ENCODE measurements around the gene WWOX. TPM values are rescaled to one million over a fixed set of nuclear protein-coding genes. Genes with fewer than 3 reads are reported as not detected.
A peak's percentile ranks its signal among the peaks of the same experiment; 100 is the strongest.
"Not testable (repeated sequence)": the region's sequence is repeated elsewhere in the genome, so short reads cannot be mapped to it uniquely, and the experiment has no call there.

The WWOX gene
- total and polyA plus RNA-seq, 2 donors: 15.4 to 23.9 TPM

DNA sequence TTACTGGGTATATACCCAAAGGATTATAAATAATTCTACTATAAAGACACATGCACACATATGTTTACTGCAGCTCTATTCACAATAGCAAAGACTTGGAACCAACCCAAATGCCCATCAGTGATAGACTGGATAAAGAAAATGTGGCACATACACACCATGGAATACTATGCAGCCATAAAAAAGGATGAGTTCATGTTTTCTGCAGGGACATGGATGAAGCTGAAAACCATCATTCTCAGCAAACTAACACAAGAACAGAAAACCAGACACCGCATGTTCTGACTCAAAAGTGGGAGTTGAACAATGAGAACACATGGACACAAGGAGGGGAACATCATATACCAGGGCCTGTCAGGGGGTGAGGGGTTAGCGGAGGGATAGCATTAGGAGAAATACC, 1146.2 kb downstream of the WWOX start:
- H3K4me3 ChIP-seq (ENCODE audit: low read length in 2 of 2); H3K9me3 ChIP-seq (ENCODE audit: control insufficient read depth in 2 of 2, insufficient read depth in 1 of 2, low read length in 1 of 2): not testable (repeated sequence)

DNA sequence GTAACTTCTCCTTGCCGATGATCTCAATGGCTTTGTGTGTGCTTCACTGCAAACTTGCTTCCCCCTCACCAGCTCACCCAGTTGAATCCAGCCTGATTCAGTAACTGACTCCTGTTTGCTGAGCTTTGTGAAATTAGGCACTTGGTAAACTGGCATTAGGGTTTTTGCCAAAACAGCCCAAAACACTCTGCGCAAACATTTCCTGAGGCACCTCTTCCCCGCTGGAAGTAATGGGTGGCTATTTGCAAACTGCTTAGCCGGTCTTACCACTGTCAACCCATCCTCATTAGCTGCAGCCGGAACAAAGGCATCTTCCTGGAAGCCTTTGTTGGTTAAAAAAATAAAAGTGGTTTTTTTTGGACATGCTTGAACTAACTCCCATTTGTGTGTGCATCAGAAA, 1147.9 kb downstream of the WWOX start:
- H3K36me3 ChIP-seq (ENCODE audit: control insufficient read depth in 2 of 2, insufficient read depth in 2 of 2, low read length in 1 of 2): no peaks in the 10 kb centered on the region
- 93% methylated on average over 5 of the region's 5 CpGs for WGBS
- no peaks in the 10 kb centered on the region for H3K27me3 ChIP-seq (ENCODE audit: control insufficient read depth in 2 of 2, insufficient read depth in 1 of 2, low read length in 1 of 2)

More for the DNA sequence above, 1146.2 kb downstream of the WWOX start:
- H3K27ac ChIP-seq (ENCODE audit: low read depth in 1 of 2, low read length in 1 of 2); H3K4me1 ChIP-seq (ENCODE audit: control insufficient read depth in 2 of 2, insufficient read depth in 2 of 2, low read length in 2 of 2); H3K27me3 ChIP-seq (ENCODE audit: control insufficient read depth in 2 of 2, insufficient read depth in 1 of 2, low read length in 1 of 2); DNase-seq (ENCODE audit: low read depth in 6 of 9, low spot score in 9 of 9); H3K36me3 ChIP-seq (ENCODE audit: control insufficient read depth in 2 of 2, insufficient read depth in 2 of 2, low read length in 1 of 2): not testable (repeated sequence)
- 98% methylated on average over 2 of the region's 2 CpGs for WGBS

DNA sequence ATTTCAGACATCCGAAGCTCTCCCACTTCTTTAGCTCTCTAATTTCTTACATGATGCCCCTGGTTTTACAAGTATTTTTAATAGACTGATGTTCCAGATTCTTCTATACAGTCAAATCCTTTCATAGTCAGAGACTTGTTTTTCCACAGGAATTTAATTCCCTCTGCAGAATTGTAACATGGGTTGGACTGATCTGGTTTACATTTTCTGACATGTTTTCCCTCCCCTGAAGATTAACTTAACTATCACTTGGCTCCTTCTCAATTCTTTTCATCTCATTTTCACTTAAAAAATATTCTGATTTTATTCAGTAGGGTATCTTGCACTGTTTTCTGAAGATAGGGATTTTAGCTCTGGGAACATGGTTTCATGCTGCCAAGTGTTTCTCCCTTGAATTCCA, 1148.9 kb downstream of the WWOX start:
- WGBS: 100% methylated on average over 1 of the region's 1 CpG

More for the DNA sequence above, 1147.9 kb downstream of the WWOX start:
- DNase-seq (ENCODE audit: low read depth in 6 of 9, low spot score in 9 of 9): no peak
- H3K9me3 ChIP-seq (ENCODE audit: control insufficient read depth in 2 of 2, insufficient read depth in 1 of 2, low read length in 1 of 2): no peaks in the 10 kb centered on the region
- no peaks in the 10 kb centered on the region for H3K4me1 ChIP-seq (ENCODE audit: control insufficient read depth in 2 of 2, insufficient read depth in 2 of 2, low read length in 2 of 2)
- no peak overlapping the region for H3K27ac ChIP-seq (ENCODE audit: low read depth in 1 of 2, low read length in 1 of 2)
- H3K4me3 ChIP-seq (ENCODE audit: low read length in 2 of 2): no peak overlapping the region

DNA sequence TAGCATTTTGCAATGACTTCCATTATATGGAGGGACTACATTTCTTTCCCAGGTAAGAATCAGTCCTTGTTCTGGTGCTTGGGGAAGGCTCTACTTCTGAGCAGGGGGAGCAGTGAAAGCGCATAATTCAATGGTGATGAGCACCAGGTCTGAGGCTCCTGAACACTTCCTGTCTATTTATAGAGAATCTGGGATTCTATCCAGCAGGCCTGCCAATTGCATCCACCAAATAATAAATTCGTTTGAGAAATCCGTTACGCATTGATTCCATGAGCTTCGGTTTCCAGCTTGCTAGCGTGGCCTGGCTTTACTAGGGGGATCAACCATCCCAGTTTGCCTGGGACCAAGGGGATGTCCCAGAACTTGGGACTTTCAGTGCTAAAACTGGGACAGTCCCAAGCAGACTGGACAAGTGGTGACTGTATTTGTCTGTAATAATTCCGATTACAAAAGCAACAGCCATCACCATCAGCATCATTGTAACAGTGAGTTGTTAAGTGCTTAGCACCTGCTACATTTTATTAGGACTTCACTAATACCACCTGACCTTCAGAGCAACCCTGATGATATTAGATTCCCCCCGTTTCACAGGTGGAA, 1151.1 kb downstream of the WWOX start:
- 95% methylated on average over 8 of the region's 8 CpGs for WGBS
- H3K36me3 ChIP-seq (ENCODE audit: control insufficient read depth in 2 of 2, insufficient read depth in 2 of 2, low read length in 1 of 2): no peaks in the 10 kb centered on the region
- H3K4me1 ChIP-seq (ENCODE audit: control insufficient read depth in 2 of 2, insufficient read depth in 2 of 2, low read length in 2 of 2): peaks cover 6 to 7% of the 10 kb centered on the region in 2 donors
- DNase-seq (ENCODE audit: low read depth in 6 of 9, low spot score in 9 of 9): no peak
- no peaks in the 10 kb centered on the region for H3K9me3 ChIP-seq (ENCODE audit: control insufficient read depth in 2 of 2, insufficient read depth in 1 of 2, low read length in 1 of 2)
- H3K27ac ChIP-seq (ENCODE audit: low read depth in 1 of 2, low read length in 1 of 2): no peak overlapping the region
- H3K27me3 ChIP-seq (ENCODE audit: control insufficient read depth in 2 of 2, insufficient read depth in 1 of 2, low read length in 1 of 2): peaks cover 0 to 3% of the 10 kb centered on the region in 2 donors
- no peak overlapping the region for H3K4me3 ChIP-seq (ENCODE audit: low read length in 2 of 2)

More for the DNA sequence above, 1148.9 kb downstream of the WWOX start:
- no peaks in the 10 kb centered on the region for H3K36me3 ChIP-seq (ENCODE audit: control insufficient read depth in 2 of 2, insufficient read depth in 2 of 2, low read length in 1 of 2)
- no peaks in the 10 kb centered on the region for H3K27me3 ChIP-seq (ENCODE audit: control insufficient read depth in 2 of 2, insufficient read depth in 1 of 2, low read length in 1 of 2)
- no peak overlapping the region for H3K4me3 ChIP-seq (ENCODE audit: low read length in 2 of 2)
- H3K4me1 ChIP-seq (ENCODE audit: control insufficient read depth in 2 of 2, insufficient read depth in 2 of 2, low read length in 2 of 2): peaks cover 3 to 4% of the 10 kb centered on the region in 2 donors
- H3K27ac ChIP-seq (ENCODE audit: low read depth in 1 of 2, low read length in 1 of 2): no peak overlapping the region
- DNase-seq (ENCODE audit: low read depth in 6 of 9, low spot score in 9 of 9): no peak
- H3K9me3 ChIP-seq (ENCODE audit: control insufficient read depth in 2 of 2, insufficient read depth in 1 of 2, low read length in 1 of 2): no peaks in the 10 kb centered on the region

DNA sequence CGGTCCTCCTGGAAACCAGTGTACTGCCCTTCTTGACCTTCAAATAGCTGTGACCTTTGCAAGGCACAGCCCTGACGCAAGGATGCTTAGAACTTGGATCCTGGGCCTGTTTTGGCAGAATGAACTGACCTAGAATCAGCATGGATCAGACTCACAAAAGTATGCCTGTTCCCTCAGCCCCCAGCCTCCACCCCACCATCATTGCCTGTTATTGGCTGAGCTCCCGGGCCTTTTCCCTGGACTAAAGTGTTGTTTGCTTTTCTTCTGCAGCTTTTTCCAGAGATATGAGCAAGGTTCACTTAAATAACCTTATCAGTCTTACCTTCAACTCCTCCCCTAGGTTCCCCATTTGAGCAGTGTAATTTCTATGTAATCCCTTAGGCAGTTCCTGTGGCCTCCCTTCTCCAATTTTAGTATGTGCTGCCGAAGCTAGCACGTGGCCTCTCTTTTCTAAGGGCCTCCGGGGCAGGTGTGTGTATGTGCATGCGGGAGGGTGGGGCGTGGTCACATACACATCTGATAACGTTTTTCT, 1153.7 kb downstream of the WWOX start:
- no peak overlapping the region for H3K27ac ChIP-seq (ENCODE audit: low read depth in 1 of 2, low read length in 1 of 2)
- no peaks in the 10 kb centered on the region for H3K36me3 ChIP-seq (ENCODE audit: control insufficient read depth in 2 of 2, insufficient read depth in 2 of 2, low read length in 1 of 2)
- WGBS: 49% methylated on average over 9 of the region's 9 CpGs
- H3K4me3 ChIP-seq (ENCODE audit: low read length in 2 of 2): no peak overlapping the region
- DNase-seq (ENCODE audit: low read depth in 6 of 9, low spot score in 9 of 9): no peak
- no peaks in the 10 kb centered on the region for H3K9me3 ChIP-seq (ENCODE audit: control insufficient read depth in 2 of 2, insufficient read depth in 1 of 2, low read length in 1 of 2)
- H3K4me1 ChIP-seq (ENCODE audit: control insufficient read depth in 2 of 2, insufficient read depth in 2 of 2, low read length in 2 of 2): peaks cover 6 to 10% of the 10 kb centered on the region in 2 donors
- peaks cover 0 to 6% of the 10 kb centered on the region in 2 donors for H3K27me3 ChIP-seq (ENCODE audit: control insufficient read depth in 2 of 2, insufficient read depth in 1 of 2, low read length in 1 of 2)

DNA sequence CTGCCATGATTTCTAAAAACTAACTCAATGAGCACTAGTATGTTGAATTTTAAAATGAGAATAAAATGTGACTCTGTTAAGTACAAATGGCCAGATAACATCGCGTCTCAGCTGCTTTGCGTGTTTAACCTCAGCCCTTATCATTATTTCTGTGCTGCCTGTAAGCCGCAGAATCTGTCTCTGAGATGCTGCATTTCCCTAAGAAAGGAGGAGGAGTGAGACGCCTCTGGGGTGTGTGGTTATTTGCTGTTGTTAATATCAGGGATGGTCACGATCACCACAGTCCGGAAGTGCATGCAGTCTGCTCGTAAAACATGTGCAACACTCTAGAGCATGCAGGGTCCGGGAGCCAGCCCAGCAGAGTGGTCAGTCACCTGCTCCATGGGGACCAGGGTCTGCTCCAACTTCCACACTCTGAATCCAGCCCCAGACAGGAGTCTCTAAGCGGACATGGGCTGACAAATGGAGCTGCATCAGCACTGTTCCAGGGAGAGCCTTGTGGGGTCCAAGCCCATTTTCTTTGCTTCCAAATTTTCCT, 1158.6 kb downstream of the WWOX start:
- Histone ChIP-seq H3K27me3 (ENCODE audit: control insufficient read depth in 2 of 2, insufficient read depth in 1 of 2, low read length in 1 of 2) (peaks cover 0 to 28% of the 10 kb centered on the region in 2 donors), H3K4me3 (ENCODE audit: low read length in 2 of 2) (no peak overlapping the region), H3K4me1 (ENCODE audit: control insufficient read depth in 2 of 2, insufficient read depth in 2 of 2, low read length in 2 of 2) (peaks cover 5 to 12% of the 10 kb centered on the region in 2 donors), H3K27ac (ENCODE audit: low read depth in 1 of 2, low read length in 1 of 2) (no peak overlapping the region), H3K9me3 (ENCODE audit: control insufficient read depth in 2 of 2, insufficient read depth in 1 of 2, low read length in 1 of 2) (no peaks in the 10 kb centered on the region), H3K36me3 (ENCODE audit: control insufficient read depth in 2 of 2, insufficient read depth in 2 of 2, low read length in 1 of 2) (no peaks in the 10 kb centered on the region)
- 95% methylated on average over 10 of the region's 10 CpGs for WGBS
- no peak for DNase-seq (ENCODE audit: low read depth in 6 of 9, low spot score in 9 of 9)

DNA sequence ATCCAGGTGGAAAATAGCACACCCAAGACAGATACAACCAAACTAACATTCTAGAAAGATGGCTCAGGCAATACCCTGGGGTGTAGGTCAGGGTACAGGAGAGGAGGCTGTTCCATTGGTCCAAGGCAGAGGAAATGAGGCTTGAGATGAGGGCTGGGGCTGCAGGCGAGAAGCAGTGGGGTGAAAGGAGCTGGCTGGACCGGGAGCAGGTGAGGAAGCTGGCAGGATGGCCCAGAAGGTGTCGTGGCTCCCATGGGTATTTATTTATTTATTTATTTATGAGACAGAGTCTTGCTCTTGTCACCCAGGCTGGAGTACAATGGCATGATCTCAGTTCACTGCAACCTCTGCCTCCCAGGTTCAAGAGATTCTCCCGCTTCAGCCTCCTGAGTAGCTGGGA, 1161.4 kb downstream of the WWOX start:
- H3K27me3 ChIP-seq (ENCODE audit: control insufficient read depth in 2 of 2, insufficient read depth in 1 of 2, low read length in 1 of 2): peaks cover 16 to 43% of the 10 kb centered on the region in 2 donors
- H3K9me3 ChIP-seq (ENCODE audit: control insufficient read depth in 2 of 2, insufficient read depth in 1 of 2, low read length in 1 of 2); H3K27ac ChIP-seq (ENCODE audit: low read depth in 1 of 2, low read length in 1 of 2); H3K4me3 ChIP-seq (ENCODE audit: low read length in 2 of 2); H3K4me1 ChIP-seq (ENCODE audit: control insufficient read depth in 2 of 2, insufficient read depth in 2 of 2, low read length in 2 of 2); DNase-seq (ENCODE audit: low read depth in 6 of 9, low spot score in 9 of 9); H3K36me3 ChIP-seq (ENCODE audit: control insufficient read depth in 2 of 2, insufficient read depth in 2 of 2, low read length in 1 of 2): not testable (repeated sequence)
- WGBS: 99% methylated on average over 4 of the region's 4 CpGs

DNA sequence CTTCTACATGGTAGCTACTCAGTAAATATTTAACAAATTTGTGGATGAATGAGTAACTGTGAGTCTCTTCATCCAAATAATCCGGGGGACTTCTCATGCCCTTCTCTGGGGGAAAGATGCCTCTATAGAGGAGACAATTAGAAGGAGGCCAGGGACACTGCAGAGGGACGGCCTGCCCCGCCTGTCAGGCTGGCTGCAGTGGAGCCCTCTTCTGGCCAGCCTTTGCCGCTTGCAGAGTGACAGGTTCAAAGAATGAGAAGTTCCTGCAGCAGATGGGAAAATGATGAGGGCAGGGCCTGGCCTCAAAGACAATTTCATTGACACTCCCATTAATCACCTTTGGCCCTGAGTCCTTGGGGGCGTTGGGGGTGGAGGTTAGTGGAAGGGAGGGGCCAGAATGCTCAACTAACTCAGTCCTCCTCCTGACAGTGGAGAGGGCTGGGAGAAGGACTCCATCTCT, 1162.1 kb downstream of the WWOX start:
- H3K4me3 ChIP-seq (ENCODE audit: low read length in 2 of 2): no peak overlapping the region
- H3K9me3 ChIP-seq (ENCODE audit: control insufficient read depth in 2 of 2, insufficient read depth in 1 of 2, low read length in 1 of 2): no peaks in the 10 kb centered on the region
- H3K27ac ChIP-seq (ENCODE audit: low read depth in 1 of 2, low read length in 1 of 2): no peak overlapping the region
- H3K4me1 ChIP-seq (ENCODE audit: control insufficient read depth in 2 of 2, insufficient read depth in 2 of 2, low read length in 2 of 2): peaks cover 0 to 6% of the 10 kb centered on the region in 2 donors
- WGBS: 69% methylated on average over 5 of the region's 5 CpGs
- peaks cover 22 to 49% of the 10 kb centered on the region in 2 donors for H3K27me3 ChIP-seq (ENCODE audit: control insufficient read depth in 2 of 2, insufficient read depth in 1 of 2, low read length in 1 of 2)
- peak in 2 of 9 donors; percentile 43 to 50 for DNase-seq (ENCODE audit: low read depth in 6 of 9, low spot score in 9 of 9)
- H3K36me3 ChIP-seq (ENCODE audit: control insufficient read depth in 2 of 2, insufficient read depth in 2 of 2, low read length in 1 of 2): no peaks in the 10 kb centered on the region

DNA sequence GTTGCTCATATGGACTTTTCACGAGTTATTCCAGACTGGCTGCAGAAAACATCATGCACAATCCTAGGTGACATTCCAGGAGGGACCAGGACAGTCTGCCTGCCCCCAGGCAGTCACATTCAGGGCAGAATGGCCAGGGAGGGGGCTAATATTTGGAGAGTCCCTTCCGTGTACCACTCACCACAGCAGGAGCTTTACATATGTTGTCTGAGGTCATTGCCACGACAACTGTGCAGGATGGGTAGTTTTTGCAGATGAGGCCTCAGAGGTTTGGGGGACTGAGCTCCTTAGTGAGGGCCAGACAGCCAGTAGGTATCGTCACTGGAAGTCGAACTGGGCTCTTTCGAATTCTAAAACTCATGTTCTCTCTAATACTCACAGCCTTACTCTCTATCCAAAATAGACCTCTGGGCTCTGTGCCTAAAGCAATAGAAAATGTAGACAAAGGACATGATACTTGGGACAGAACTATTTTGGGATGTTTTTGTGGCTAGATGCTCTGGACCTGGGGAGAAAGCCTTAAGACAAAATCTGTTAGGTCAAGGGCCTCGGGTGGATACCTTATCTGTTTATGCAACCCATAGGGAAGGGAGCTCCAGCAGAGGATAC, 1162.6 kb downstream of the WWOX start:
- Histone ChIP-seq H3K4me3 (ENCODE audit: low read length in 2 of 2) (no peak overlapping the region), H3K27me3 (ENCODE audit: control insufficient read depth in 2 of 2, insufficient read depth in 1 of 2, low read length in 1 of 2) (peaks cover 26 to 54% of the 10 kb centered on the region in 2 donors), H3K4me1 (ENCODE audit: control insufficient read depth in 2 of 2, insufficient read depth in 2 of 2, low read length in 2 of 2) (peaks cover 0 to 6% of the 10 kb centered on the region in 2 donors), H3K27ac (ENCODE audit: low read depth in 1 of 2, low read length in 1 of 2) (no peak overlapping the region), H3K9me3 (ENCODE audit: control insufficient read depth in 2 of 2, insufficient read depth in 1 of 2, low read length in 1 of 2) (no peaks in the 10 kb centered on the region), H3K36me3 (ENCODE audit: control insufficient read depth in 2 of 2, insufficient read depth in 2 of 2, low read length in 1 of 2) (no peaks in the 10 kb centered on the region)
- DNase-seq (ENCODE audit: low read depth in 6 of 9, low spot score in 9 of 9): no peak
- 96% methylated on average over 7 of the region's 7 CpGs for WGBS
